Fibroblast of gingiva (primary cell): ENCODE data around the gene SVOPL.
"Not testable (repeated sequence)": the region's sequence is repeated elsewhere in the genome, so short reads cannot be mapped to it uniquely, and the experiment has no call there.

Experiments
- DNase-seq: peaks from one replicate; pipeline ENCODE4 v3.0.0-alpha.2; 2011; ENCODE audit warnings: low read depth

SVOPL gene

GRCh38 chr7:138699661-138700060 is 1.5 kb downstream of the SVOPL start:
- DNase-seq = no peak

GRCh38 chr7:138698281-138698680 is 2.9 kb downstream of the SVOPL start:
- DNase-seq = no peak

GRCh38 chr7:138697535-138698182 is 3.5 kb downstream of the SVOPL start:
- DNase-seq = no peak

DNA sequence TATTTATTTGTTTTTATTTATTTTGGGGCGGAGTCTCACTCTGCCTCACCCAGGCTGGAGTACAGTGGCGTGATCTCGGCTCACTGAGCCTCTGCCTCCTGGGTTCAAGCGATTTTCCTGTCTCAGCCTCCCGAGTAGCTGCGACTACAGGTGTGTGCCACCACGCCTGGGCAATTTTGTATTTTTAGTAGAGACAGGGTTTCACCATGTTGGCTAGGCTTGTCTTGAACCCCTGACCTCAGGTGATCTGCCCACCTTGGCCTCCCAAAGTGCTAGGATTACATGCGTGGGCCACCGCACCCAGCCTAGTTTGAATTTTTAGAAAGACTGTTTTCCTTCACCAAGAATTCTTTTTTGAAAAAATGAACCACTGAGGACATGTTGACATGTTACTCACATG is 5.4 kb downstream of the SVOPL start:
- DNase-seq = not testable (repeated sequence)

DNA sequence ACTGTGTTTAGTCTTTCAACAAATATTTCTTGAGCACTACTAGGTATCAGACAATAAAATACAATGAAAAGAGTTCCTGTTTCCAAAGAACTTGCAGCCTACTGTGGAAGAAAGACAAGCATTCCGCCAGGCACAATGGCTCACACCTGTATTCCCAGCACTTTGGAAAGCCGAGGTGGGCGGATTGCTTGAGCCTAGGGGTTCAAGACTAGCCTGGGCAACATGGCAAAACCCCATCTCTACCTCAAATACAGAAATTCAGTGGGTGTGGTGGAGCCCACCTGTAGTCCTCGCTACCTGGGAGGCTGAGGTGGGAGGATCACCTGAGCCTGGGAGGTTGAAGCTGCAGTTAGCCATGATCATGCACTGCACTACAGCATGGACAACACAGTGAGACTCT is 6.1 kb downstream of the SVOPL start:
- no peak for DNase-seq

DNA sequence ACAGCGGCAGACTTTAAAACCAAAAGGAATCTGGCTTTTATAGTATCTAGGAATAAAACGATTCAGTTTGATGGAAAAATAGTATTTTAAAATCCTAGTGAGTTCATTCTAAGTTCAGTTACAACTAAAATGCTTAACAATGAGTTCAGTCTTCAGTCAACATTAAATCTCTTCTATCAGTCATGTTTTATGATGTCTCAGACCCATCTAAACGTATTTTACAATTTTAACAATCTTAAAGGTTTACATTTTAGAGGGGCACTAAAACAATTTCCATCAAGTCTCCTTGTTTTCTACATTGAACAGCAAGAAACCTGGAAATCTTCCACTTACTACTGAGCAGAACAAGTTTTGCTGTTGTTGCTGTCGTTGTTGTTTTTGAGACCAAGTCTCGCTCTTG is 10.0 kb downstream of the SVOPL start:
- DNase-seq = no peak

GRCh38 chr7:138690495-138690894 is 10.7 kb downstream of the SVOPL start:
- no peak for DNase-seq

- not testable (repeated sequence) for DNase-seq
Observed at GRCh38 chr7:138688037-138688436, 13.1 kb downstream of the SVOPL start.

- no peak for DNase-seq
Observed at GRCh38 chr7:138684340-138684739, 16.8 kb downstream of the SVOPL start.

DNA sequence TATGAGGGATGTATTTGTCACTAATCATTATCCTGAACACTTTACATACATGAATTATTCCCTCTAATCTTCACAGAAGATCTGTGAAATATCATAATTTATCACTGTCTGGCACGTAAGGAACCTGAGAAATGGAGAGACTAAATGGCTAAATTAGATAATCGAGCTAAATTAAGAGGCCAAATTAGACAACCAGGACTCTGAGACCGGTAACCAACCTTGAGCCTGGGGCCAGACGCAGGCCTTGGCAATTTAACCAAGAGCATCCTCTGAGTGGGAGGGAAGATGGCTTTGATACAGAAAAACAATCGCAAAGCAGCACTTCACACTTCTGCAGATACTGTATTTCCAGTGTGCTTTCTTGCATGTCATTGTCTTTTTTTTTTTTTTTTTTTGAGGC is 21.4 kb downstream of the SVOPL start:
- DNase-seq = no peak

GRCh38 chr7:138670594-138670993 is 30.6 kb downstream of the SVOPL start:
- no peak for DNase-seq

- DNase-seq = no peak
Observed at GRCh38 chr7:138669364-138669763, 31.8 kb downstream of the SVOPL start.

DNA sequence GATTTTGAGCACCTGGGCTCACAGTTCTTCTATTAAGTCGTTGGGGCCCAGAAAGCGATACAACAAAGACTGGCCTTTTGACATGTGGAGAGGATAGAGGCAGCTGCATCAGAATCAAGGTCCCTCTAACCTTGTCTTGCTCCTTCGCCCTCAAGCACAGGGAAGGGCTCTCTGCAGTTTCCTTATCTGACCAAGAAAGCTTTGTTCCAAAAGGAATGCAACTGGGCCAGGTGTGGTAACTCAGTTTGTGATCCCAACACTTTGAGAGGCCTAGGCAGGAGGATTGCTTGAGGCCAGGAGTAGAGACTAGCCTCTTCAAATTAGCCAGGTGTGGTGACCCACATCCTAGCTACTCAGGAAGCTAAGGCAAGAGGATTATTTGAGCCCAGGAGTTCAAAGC is 32.2 kb downstream of the SVOPL start:
- no peak for DNase-seq

DNA sequence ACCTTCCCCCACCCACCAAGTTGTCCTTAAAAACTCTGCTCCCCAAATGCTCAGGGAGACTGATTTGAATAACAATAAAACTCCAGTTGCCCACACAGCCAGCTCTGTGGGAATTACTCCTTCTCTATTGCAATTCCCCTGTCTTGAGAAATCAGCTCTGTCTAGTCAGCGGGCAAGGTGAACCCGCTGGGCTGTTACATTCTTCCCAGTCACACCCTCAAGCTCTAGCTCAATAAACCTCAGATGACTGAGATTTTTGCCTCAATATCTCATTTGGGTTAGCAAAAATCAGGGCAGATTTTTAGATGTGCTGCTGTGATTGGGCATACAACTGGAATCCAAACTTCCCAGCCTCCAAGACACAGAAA is 32.9 kb downstream of the SVOPL start:
- no peak for DNase-seq

DNA sequence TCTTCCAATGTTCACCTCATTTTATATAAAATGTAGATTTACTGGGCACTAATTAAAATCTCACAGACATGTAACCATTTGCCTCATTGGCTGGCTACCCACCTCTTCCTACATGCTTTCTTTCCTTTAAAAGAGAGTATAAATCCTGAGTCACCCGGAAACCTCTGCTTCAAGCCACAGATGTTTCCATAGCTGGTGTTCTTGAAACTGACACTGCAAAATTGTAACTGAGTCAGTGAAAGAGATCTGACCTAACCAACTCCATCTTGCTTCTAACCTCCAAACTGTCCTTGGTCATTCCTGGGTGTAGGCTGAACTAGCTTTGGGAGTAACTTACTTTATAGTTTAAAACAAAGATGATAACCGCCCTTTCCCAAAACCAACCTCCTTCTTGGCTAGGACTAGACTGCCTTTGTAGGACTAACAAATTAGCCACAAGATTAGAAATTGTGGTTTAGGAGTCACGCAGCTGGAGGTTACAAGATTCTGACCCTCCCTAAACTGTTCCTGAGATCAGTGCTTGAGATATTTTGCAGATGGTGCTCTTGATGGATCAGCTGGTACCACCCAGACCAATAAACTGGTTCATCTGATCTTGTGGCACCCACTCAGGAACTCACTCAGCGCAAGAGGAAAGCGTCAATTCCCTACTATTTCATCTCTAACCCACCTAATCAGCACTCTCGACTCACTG is 33.5 kb downstream of the SVOPL start:
- DNase-seq = no peak

DNA sequence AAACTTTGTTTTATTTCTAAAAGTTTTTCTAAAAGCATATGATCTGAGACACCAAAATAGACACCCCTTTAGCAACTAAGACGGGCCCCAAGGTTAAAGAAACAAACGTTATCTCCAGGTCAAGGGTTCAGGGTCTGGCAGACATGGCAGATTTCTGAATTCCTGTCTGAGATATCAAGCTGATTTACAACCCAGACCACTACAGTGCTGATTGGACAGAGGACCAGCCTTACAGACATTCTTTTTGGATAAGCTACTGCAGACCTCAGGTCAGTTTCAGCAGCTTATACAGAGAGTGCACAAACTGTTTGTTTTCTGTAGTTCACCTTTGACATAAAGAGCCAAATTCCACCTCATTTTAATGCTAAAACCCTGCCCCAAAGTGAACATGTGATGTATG is 34.8 kb downstream of the SVOPL start:
- no peak for DNase-seq

DNA sequence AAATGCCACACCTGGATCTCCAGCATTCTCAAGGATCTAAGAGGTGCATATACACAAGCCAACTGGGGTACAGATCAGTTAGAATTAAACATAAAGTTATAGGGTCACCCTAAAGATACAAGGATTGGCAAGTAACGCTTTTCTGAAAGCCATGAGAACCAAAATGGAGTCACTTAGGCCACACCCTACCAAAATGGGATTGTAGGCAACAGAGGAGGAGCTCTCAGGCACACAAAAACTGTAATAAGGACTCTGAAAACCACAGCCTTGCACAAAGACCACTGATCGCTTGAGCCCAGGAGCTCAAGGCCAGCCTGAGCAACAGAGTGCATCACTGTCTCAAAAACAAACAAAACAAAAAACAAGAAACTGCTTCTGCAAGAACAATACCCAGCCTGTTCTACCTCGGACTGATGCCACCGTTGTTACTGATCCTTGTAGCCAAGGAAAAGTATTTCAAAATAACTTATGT is 35.5 kb downstream of the SVOPL start:
- no peak for DNase-seq

DNA sequence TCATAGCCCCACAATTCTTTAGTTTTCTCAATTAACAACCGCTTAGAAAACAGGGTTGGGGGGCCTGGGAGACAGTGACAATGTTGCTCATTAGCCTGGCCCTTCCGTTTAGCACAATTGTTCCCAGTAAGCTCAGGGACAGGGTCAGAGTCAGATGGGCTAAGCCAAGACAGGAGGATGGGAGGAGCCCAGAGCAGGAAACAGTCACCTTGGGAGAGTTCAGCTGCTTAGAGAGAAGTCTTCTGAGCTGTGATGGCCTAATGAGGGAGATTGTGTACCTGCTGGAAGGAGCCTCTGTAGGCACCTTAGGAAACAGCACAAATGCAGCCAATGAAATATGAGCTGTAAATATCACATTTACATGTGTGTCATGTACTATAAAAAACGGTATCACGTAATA is 35.9 kb downstream of the SVOPL start:
- no peak for DNase-seq

GRCh38 chr7:138663725-138664710 is 37.1 kb downstream of the SVOPL start:
- DNase-seq = no peak

- no peak for DNase-seq
Observed at GRCh38 chr7:138662991-138663320, 38.2 kb downstream of the SVOPL start.

GRCh38 chr7:138662076-138662990 is 38.8 kb downstream of the SVOPL start:
- DNase-seq = no peak
